GM23338 (cell line): ENCODE data around the gene MYO3B. TPM values are rescaled to one million over a fixed set of nuclear protein-coding genes. Genes with fewer than 3 reads are reported as not detected.

Experiments used
- ATAC-seq: fragments of 200-7000 bp; cut with Tn5 transposase; 3 replicates; pipeline ENCODE4 v1.9.1; 2020
- DNase-seq: peaks from one replicate; pipeline ENCODE4 v3.0.0-alpha.2; 2015; ENCODE audit warnings: low spot score
- H2AFZ ChIP-seq: fragments of 200-600 bp; sonication (generic); 2 replicates; pipeline ENCODE4 v1.8.0; 2016; ENCODE audit warnings: antibody characterized with exemption, mild to moderate bottlenecking, moderate library complexity
- H3F3A ChIP-seq: fragments of 200-600 bp; sonication (generic); replicated peaks from 2 replicates; pipeline ENCODE4 v1.8.0; 2017; ENCODE audit warnings: antibody characterized with exemption, mixed run types, low read depth
- H3K27ac ChIP-seq: fragments of 200-600 bp; sonication (generic); 2 replicates; pipeline ENCODE4 v1.6.1; 2016; ENCODE audit warnings: low read depth
- H3K27me3 ChIP-seq: fragments of 200-600 bp; sonication (generic); 2 replicates; pipeline ENCODE4 v1.8.0; 2016; ENCODE audit warnings: mild to moderate bottlenecking, mixed run types, moderate library complexity; ENCODE audit not compliant: insufficient read depth
- H3K36me3 ChIP-seq: fragments of 200-600 bp; sonication (generic); 2 replicates; pipeline ENCODE4 v1.8.0; 2016; ENCODE audit warnings: mild to moderate bottlenecking; ENCODE audit not compliant: insufficient read depth
- H3K4me1 ChIP-seq: fragments of 200-600 bp; sonication (generic); 2 replicates; pipeline ENCODE4 v1.8.0; 2016; ENCODE audit warnings: mild to moderate bottlenecking, moderate library complexity; ENCODE audit not compliant: insufficient read depth
- H3K4me2 ChIP-seq: fragments of 200-600 bp; sonication (generic); 2 replicates; pipeline ENCODE4 v1.7.1; 2017; ENCODE audit warnings: mixed run types
- H3K4me3 ChIP-seq: fragments of 200-600 bp; sonication (generic); 2 replicates; pipeline ENCODE4 v1.6.1; 2016; ENCODE audit warnings: mixed run types
- H3K79me2 ChIP-seq: fragments of 200-600 bp; sonication (generic); replicated peaks from 2 replicates; pipeline ENCODE4 v1.8.0; 2017; ENCODE audit warnings: mild to moderate bottlenecking; ENCODE audit not compliant: insufficient read depth
- H3K9me2 ChIP-seq: fragments of 200-600 bp; sonication (generic); 2 replicates; pipeline ENCODE4 v1.8.0; 2017; ENCODE audit not compliant: insufficient read depth
- H4K20me1 ChIP-seq: fragments of 200-600 bp; sonication (generic); replicated peaks from 2 replicates; pipeline ENCODE4 v1.8.0; 2017; ENCODE audit warnings: mild to moderate bottlenecking; ENCODE audit not compliant: insufficient read depth
- H3K27ac Mint-ChIP-seq: 2 replicates; pipeline ENCODE4 v1.8.0; 2020; ENCODE audit warnings: inconsistent platforms, mild to moderate bottlenecking, moderate library complexity, mixed read lengths
- H3K27me3 Mint-ChIP-seq: 3 replicates; pipeline ENCODE4 v1.8.0; 2022; ENCODE audit warnings: low read depth, mild to moderate bottlenecking, moderate library complexity, mixed read lengths, inconsistent platforms; ENCODE audit not compliant: insufficient read depth, poor library complexity
- H3K36me3 Mint-ChIP-seq: 3 replicates; pipeline ENCODE4 v1.8.0; 2021; ENCODE audit warnings: low read depth, mild to moderate bottlenecking, inconsistent platforms, moderate library complexity, mixed read lengths
- H3K4me1 Mint-ChIP-seq: 3 replicates; pipeline ENCODE4 v1.8.0; 2020; ENCODE audit warnings: mild to moderate bottlenecking, inconsistent platforms, mixed read lengths
- H3K4me3 Mint-ChIP-seq: 3 replicates; pipeline ENCODE4 v1.8.0; 2021; ENCODE audit warnings: moderate library complexity, mild to moderate bottlenecking, inconsistent platforms, mixed read lengths
- H3K9me3 Mint-ChIP-seq: 3 replicates; pipeline ENCODE4 v1.8.0; 2020; ENCODE audit warnings: moderate library complexity, mild to moderate bottlenecking, inconsistent platforms, mixed read lengths
- CREB1 ChIP-seq: fragments of 250-450 bp; sonication (Bioruptor Pico); IDR thresholded peaks from 2 replicates; pipeline ENCODE4 v1.5.0; 2020; ENCODE audit warnings: low read depth, mild to moderate bottlenecking, moderate library complexity
- EZH2 ChIP-seq: fragments of 200-600 bp; sonication (generic); IDR thresholded peaks from one replicate; pipeline ENCODE4 v1.8.0; 2017; ENCODE audit warnings: antibody characterized with exemption, mild to moderate bottlenecking, low read depth; ENCODE audit not compliant: unreplicated experiment
- EZH2phosphoT487 ChIP-seq: fragments of 200-600 bp; sonication (generic); IDR thresholded peaks from one replicate; pipeline ENCODE4 v1.8.1; 2018; ENCODE audit warnings: antibody characterized with exemption; ENCODE audit not compliant: unreplicated experiment
- JUNB ChIP-seq: IDR thresholded peaks from one replicate; pipeline ENCODE4 v1.6.1; 2016; ENCODE audit warnings: antibody characterized with exemption; ENCODE audit not compliant: unreplicated experiment
- NANOG ChIP-seq: IDR thresholded peaks from 2 replicates; pipeline ENCODE4 v1.6.1; 2016; ENCODE audit warnings: antibody characterized with exemption, borderline replicate concordance
- POLR2AphosphoS5 ChIP-seq: IDR thresholded peaks from 2 replicates; pipeline ENCODE4 v1.6.1; 2016; ENCODE audit warnings: antibody characterized with exemption, low read depth
- STAT1 ChIP-seq: IDR thresholded peaks from one replicate; pipeline ENCODE4 v1.6.1; 2016; ENCODE audit warnings: antibody characterized with exemption; ENCODE audit not compliant: unreplicated experiment
- ZNF114 ChIP-seq: fragments of 250-450 bp; sonication (Bioruptor Pico); IDR thresholded peaks from 2 replicates; pipeline ENCODE4 v1.5.0; 2020; ENCODE audit warnings: mild to moderate bottlenecking, moderate library complexity
- ZNF331 ChIP-seq: fragments of 250-450 bp; sonication (Bioruptor Pico); IDR thresholded peaks from 2 replicates; pipeline ENCODE4 v1.5.0; 2020; ENCODE audit warnings: low read depth, mild to moderate bottlenecking, moderate library complexity
- polyA plus RNA-seq: library from polyadenylated mRNA; unstranded; fragments of >200 nt; fragmentation: Nextera tagmentation; extraction: Ambion mirVana; gene quantifications from 2 replicates; pipeline ENCODE4 v1.2.1, GENCODE V29; 2016
- total RNA-seq: library from RNA; depleted of rRNA; stranded (reverse); fragments of >200 nt; shearing (Covaris generic); gene quantifications from 2 replicates; pipeline ENCODE4 v1.2.3, GENCODE V29; 2014
- TF ChIP-seq, protein P1 (sequence below): IDR thresholded peaks from 2 replicates; pipeline ENCODE4 v1.6.1; 2016; ENCODE audit warnings: antibody characterized with exemption
- TF ChIP-seq, protein P2 (sequence below), 2 experiments: fragments of 200-600 bp in 1 of 2; sonication (generic) in 1 of 2; conservative IDR thresholded peaks; 2 replicates each; pipeline versions ENCODE4 v1.5.1 to v1.6.1; 2016 to 2017; ENCODE audit warnings: antibody characterized with exemption in 2 of 2, low read depth in 2 of 2, mild to moderate bottlenecking in 2 of 2, moderate library complexity in 1 of 2
- TF ChIP-seq, protein P3 (sequence below): IDR thresholded peaks from one replicate; pipeline ENCODE4 v1.6.1; 2018; ENCODE audit warnings: antibody characterized with exemption; ENCODE audit not compliant: unreplicated experiment
- TF ChIP-seq, protein P4 (sequence below): fragments of 250-450 bp; sonication (Bioruptor Pico); IDR thresholded peaks from 2 replicates; pipeline ENCODE4 v1.5.0; 2020; ENCODE audit warnings: mild to moderate bottlenecking, moderate library complexity

Gene MYO3B
- total and polyA plus RNA-seq, 2 experiments from 2014 or later, result 0.42 TPM; not detected in 1

DNA sequence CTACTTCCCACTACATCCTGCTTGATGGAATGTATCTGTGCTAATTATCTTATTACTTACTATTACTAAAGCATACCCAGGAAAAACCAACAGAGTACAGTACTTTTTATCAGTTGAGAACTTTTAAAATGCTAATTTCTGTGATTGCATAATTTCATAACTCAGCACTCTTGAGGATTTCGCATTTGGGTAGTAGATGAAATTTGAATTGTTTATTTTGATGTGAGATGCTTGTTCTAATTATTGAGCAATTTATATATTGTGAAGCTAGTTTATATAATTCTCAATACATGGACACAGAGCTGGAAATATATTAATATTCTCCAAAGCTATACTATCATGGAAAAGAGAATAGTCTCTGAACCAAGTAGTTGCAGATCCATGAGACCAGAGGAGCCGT, 432.7 kb downstream of the MYO3B start:
- Mint-ChIP-seq H3K4me3 (no peak overlapping the region), H3K36me3 (peaks cover 1% of the 10 kb centered on the region; the same call in 1 of the 3 replicates), H3K27me3 (no peaks in the 10 kb centered on the region), H3K4me1 (no peaks in the 10 kb centered on the region), H3K27ac (no peak overlapping the region), H3K9me3 (peaks cover 1% of the 10 kb centered on the region; the same call in 1 of the 3 replicates)
- Histone ChIP-seq H3K27me3 (no peaks in the 10 kb centered on the region), H3K27ac (no peak overlapping the region), H2AFZ (no peak overlapping the region), H3F3A (no peaks in the 10 kb centered on the region), H3K9me2 (peaks cover 3% of the 10 kb centered on the region; the same call in 1 of the 2 replicates), H3K4me1 (no peaks in the 10 kb centered on the region), H4K20me1 (no peaks in the 10 kb centered on the region), H3K4me2 (no peak overlapping the region), H3K79me2 (no peaks in the 10 kb centered on the region), H3K36me3 (no peaks in the 10 kb centered on the region; the same call in 1 of the 2 replicates), H3K4me3 (no peak overlapping the region)
- DNase-seq (no peak), ATAC-seq (no peak)
- TF ChIP-seq JUNB (no peak), CREB1 (CRISPR knock-in tag) (no peak), ZNF114 (CRISPR knock-in tag) (no peak), STAT1 (no peak), NANOG (no peak), EZH2 (no peak), ZNF331 (CRISPR knock-in tag) (no peak), EZH2phosphoT487 (no peak), POLR2AphosphoS5 (no peak)
- TF ChIP-seq, protein P1, sequence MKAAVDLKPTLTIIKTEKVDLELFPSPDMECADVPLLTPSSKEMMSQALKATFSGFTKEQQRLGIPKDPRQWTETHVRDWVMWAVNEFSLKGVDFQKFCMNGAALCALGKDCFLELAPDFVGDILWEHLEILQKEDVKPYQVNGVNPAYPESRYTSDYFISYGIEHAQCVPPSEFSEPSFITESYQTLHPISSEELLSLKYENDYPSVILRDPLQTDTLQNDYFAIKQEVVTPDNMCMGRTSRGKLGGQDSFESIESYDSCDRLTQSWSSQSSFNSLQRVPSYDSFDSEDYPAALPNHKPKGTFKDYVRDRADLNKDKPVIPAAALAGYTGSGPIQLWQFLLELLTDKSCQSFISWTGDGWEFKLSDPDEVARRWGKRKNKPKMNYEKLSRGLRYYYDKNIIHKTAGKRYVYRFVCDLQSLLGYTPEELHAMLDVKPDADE, result no peak
- TF ChIP-seq, protein P2, sequence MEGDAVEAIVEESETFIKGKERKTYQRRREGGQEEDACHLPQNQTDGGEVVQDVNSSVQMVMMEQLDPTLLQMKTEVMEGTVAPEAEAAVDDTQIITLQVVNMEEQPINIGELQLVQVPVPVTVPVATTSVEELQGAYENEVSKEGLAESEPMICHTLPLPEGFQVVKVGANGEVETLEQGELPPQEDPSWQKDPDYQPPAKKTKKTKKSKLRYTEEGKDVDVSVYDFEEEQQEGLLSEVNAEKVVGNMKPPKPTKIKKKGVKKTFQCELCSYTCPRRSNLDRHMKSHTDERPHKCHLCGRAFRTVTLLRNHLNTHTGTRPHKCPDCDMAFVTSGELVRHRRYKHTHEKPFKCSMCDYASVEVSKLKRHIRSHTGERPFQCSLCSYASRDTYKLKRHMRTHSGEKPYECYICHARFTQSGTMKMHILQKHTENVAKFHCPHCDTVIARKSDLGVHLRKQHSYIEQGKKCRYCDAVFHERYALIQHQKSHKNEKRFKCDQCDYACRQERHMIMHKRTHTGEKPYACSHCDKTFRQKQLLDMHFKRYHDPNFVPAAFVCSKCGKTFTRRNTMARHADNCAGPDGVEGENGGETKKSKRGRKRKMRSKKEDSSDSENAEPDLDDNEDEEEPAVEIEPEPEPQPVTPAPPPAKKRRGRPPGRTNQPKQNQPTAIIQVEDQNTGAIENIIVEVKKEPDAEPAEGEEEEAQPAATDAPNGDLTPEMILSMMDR (conservative IDR thresholded peaks at IDR 0.05; ENCODE audit: low read depth in 2 of 2), result no peak
- TF ChIP-seq, protein P3, sequence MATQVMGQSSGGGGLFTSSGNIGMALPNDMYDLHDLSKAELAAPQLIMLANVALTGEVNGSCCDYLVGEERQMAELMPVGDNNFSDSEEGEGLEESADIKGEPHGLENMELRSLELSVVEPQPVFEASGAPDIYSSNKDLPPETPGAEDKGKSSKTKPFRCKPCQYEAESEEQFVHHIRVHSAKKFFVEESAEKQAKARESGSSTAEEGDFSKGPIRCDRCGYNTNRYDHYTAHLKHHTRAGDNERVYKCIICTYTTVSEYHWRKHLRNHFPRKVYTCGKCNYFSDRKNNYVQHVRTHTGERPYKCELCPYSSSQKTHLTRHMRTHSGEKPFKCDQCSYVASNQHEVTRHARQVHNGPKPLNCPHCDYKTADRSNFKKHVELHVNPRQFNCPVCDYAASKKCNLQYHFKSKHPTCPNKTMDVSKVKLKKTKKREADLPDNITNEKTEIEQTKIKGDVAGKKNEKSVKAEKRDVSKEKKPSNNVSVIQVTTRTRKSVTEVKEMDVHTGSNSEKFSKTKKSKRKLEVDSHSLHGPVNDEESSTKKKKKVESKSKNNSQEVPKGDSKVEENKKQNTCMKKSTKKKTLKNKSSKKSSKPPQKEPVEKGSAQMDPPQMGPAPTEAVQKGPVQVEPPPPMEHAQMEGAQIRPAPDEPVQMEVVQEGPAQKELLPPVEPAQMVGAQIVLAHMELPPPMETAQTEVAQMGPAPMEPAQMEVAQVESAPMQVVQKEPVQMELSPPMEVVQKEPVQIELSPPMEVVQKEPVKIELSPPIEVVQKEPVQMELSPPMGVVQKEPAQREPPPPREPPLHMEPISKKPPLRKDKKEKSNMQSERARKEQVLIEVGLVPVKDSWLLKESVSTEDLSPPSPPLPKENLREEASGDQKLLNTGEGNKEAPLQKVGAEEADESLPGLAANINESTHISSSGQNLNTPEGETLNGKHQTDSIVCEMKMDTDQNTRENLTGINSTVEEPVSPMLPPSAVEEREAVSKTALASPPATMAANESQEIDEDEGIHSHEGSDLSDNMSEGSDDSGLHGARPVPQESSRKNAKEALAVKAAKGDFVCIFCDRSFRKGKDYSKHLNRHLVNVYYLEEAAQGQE, result no peak
- TF ChIP-seq, protein P4, sequence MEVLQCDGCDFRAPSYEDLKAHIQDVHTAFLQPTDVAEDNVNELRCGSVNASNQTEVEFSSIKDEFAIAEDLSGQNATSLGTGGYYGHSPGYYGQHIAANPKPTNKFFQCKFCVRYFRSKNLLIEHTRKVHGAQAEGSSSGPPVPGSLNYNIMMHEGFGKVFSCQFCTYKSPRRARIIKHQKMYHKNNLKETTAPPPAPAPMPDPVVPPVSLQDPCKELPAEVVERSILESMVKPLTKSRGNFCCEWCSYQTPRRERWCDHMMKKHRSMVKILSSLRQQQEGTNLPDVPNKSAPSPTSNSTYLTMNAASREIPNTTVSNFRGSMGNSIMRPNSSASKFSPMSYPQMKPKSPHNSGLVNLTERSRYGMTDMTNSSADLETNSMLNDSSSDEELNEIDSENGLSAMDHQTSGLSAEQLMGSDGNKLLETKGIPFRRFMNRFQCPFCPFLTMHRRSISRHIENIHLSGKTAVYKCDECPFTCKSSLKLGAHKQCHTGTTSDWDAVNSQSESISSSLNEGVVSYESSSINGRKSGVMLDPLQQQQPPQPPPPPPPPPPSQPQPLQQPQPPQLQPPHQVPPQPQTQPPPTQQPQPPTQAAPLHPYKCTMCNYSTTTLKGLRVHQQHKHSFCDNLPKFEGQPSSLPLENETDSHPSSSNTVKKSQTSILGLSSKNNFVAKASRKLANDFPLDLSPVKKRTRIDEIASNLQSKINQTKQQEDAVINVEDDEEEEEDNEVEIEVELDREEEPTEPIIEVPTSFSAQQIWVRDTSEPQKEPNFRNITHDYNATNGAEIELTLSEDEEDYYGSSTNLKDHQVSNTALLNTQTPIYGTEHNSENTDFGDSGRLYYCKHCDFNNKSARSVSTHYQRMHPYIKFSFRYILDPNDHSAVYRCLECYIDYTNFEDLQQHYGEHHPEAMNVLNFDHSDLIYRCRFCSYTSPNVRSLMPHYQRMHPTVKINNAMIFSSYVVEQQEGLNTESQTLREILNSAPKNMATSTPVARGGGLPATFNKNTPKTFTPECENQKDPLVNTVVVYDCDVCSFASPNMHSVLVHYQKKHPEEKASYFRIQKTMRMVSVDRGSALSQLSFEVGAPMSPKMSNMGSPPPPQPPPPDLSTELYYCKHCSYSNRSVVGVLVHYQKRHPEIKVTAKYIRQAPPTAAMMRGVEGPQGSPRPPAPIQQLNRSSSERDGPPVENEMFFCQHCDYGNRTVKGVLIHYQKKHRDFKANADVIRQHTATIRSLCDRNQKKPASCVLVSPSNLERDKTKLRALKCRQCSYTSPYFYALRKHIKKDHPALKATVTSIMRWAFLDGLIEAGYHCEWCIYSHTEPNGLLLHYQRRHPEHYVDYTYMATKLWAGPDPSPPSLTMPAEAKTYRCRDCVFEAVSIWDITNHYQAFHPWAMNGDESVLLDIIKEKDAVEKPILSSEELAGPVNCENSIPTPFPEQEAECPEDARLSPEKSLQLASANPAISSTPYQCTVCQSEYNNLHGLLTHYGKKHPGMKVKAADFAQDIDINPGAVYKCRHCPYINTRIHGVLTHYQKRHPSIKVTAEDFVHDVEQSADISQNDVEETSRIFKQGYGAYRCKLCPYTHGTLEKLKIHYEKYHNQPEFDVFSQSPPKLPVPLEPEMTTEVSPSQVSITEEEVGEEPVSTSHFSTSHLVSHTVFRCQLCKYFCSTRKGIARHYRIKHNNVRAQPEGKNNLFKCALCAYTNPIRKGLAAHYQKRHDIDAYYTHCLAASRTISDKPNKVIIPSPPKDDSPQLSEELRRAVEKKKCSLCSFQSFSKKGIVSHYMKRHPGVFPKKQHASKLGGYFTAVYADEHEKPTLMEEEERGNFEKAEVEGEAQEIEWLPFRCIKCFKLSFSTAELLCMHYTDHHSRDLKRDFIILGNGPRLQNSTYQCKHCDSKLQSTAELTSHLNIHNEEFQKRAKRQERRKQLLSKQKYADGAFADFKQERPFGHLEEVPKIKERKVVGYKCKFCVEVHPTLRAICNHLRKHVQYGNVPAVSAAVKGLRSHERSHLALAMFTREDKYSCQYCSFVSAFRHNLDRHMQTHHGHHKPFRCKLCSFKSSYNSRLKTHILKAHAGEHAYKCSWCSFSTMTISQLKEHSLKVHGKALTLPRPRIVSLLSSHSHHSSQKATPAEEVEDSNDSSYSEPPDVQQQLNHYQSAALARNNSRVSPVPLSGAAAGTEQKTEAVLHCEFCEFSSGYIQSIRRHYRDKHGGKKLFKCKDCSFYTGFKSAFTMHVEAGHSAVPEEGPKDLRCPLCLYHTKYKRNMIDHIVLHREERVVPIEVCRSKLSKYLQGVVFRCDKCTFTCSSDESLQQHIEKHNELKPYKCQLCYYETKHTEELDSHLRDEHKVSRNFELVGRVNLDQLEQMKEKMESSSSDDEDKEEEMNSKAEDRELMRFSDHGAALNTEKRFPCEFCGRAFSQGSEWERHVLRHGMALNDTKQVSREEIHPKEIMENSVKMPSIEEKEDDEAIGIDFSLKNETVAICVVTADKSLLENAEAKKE (CRISPR knock-in tag), result no peak
